ENCODE measurements around the gene FGF14.

- TF ChIP-seq YY1 (IDR thresholded peaks at IDR 0.05; ENCODE audit: insufficient read depth, insufficient read length): no peak
- no peak for TF ChIP-seq ZNF274 (IDR thresholded peaks at IDR 0.05; ENCODE audit: low read depth, low read length)
Measured at GRCh38 chr13:101749584-101749983, 652.3 kb downstream of the FGF14 start.
